ENCODE measurements around the gene PIGN. TPM values are rescaled to one million over a fixed set of nuclear protein-coding genes. Genes with fewer than 3 reads are reported as not detected.
A peak's percentile ranks its signal among the peaks of the same experiment; 100 is the strongest.
"Not testable (repeated sequence)": the region's sequence is repeated elsewhere in the genome, so short reads cannot be mapped to it uniquely, and the experiment has no call there.

Gene PIGN
- total RNA-seq, 1 donor, result 57.0 TPM

DNA sequence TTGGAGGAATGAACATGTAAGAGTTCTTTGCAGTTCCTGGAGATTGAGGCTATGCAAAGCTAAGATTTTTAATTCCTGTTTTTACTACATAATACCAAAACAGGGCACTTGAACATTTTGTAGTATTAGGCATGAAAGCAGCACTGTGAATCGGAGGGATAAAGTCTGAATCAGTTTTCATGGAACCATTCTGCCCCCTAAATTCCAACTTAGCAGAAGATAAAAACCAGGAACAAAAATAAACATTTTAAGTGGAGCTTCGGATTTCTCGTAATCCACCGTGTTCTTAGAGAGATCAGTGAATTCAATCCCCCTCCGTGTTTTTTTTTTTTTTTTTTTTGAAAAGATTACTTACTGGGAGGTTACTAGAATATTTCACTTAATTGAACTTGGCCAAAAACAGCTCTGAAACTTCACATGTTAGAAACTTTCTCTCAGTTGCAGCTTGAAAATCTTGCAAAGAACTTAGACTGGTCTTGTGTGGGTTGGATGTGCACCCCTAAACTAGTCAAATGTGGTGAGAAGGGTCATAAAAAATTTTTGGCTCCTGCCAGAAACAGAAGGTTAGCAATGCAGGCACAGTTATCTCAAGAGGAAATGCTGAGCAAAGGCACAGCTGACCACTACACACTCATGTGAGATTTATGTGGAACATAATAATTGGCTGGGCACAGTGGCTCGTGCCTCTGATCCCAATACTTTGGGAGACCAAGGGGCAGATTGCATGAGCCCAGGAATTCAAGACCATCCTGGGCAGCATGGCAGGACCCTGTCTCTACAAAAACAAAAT lies 148.7 kb downstream of the PIGN start:
- TF ChIP-seq, protein P1, sequence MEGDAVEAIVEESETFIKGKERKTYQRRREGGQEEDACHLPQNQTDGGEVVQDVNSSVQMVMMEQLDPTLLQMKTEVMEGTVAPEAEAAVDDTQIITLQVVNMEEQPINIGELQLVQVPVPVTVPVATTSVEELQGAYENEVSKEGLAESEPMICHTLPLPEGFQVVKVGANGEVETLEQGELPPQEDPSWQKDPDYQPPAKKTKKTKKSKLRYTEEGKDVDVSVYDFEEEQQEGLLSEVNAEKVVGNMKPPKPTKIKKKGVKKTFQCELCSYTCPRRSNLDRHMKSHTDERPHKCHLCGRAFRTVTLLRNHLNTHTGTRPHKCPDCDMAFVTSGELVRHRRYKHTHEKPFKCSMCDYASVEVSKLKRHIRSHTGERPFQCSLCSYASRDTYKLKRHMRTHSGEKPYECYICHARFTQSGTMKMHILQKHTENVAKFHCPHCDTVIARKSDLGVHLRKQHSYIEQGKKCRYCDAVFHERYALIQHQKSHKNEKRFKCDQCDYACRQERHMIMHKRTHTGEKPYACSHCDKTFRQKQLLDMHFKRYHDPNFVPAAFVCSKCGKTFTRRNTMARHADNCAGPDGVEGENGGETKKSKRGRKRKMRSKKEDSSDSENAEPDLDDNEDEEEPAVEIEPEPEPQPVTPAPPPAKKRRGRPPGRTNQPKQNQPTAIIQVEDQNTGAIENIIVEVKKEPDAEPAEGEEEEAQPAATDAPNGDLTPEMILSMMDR (IDR thresholded peaks at IDR 0.05; ENCODE audit: insufficient read depth, low read depth, low read length), result no peak
- peak; percentile 80 for DNase-seq (ENCODE audit: low read depth)
- H3K4me3 ChIP-seq (ENCODE audit: low read depth, low read length), result no peak overlapping the region

GRCh38 chr18:62037012-62037742 lies 149.7 kb downstream of the PIGN start:
- H3K4me3 ChIP-seq (ENCODE audit: low read depth, low read length), result no peak overlapping the region
- TF ChIP-seq, protein P1 (IDR thresholded peaks at IDR 0.05; ENCODE audit: insufficient read depth, low read depth, low read length), result no peak
- no peak for DNase-seq (ENCODE audit: low read depth)

GRCh38 chr18:62034286-62034685 lies 152.6 kb downstream of the PIGN start:
- DNase-seq (ENCODE audit: low read depth); H3K4me3 ChIP-seq (ENCODE audit: low read depth, low read length): not testable (repeated sequence)

DNA sequence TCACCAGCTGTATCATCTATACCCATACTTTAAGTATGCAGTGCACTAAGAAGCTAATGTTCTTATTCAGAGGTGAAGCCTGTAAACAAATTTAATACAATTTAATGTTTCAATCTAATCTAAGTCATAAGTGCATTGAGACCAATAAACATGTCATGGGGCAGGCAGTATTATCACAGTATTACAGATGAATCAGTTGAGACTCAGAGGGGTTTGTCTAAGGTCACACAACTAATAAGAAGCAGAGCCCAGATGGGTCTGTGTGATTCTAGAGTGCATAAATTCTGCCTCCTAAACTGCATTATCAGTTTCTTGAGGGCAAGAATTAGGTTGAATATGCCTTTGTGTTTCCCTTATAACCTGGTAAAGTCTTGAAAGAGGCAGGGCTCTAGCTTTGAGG lies 153.1 kb downstream of the PIGN start:
- TF ChIP-seq, protein P1 (IDR thresholded peaks at IDR 0.05; ENCODE audit: insufficient read depth, low read depth, low read length), result no peak
- H3K4me3 ChIP-seq (ENCODE audit: low read depth, low read length), result no peak overlapping the region
- peak; percentile 24 for DNase-seq (ENCODE audit: low read depth)

- no peak overlapping the region for H3K4me3 ChIP-seq (ENCODE audit: low read depth, low read length)
- DNase-seq (ENCODE audit: low read depth), result no peak
- TF ChIP-seq, protein P1 (IDR thresholded peaks at IDR 0.05; ENCODE audit: insufficient read depth, low read depth, low read length), result no peak
Observed at GRCh38 chr18:62033207-62033606, 153.6 kb downstream of the PIGN start.

GRCh38 chr18:62030091-62030985 lies 156.5 kb downstream of the PIGN start:
- H3K4me3 ChIP-seq (ENCODE audit: low read depth, low read length), result no peak overlapping the region
- DNase-seq (ENCODE audit: low read depth), result peak; percentile 73
- TF ChIP-seq, protein P1 (IDR thresholded peaks at IDR 0.05; ENCODE audit: insufficient read depth, low read depth, low read length), result no peak

Data from fibroblast of villous mesenchyme (primary cell).